Retinal pigment epithelial cell (primary cell): ENCODE results near the gene EMP2.

Experiments used
- DNase-seq: peaks from one replicate; pipeline ENCODE4 v3.0.0-alpha.2; 2010; ENCODE audit warnings: low read depth
- H3K4me3 ChIP-seq: 2 replicates; pipeline ENCODE4 v1.5.1; 2011; ENCODE audit warnings: mild to moderate bottlenecking, low read length, control low read depth, moderate library complexity
- CTCF ChIP-seq: conservative IDR thresholded peaks from 2 replicates; pipeline ENCODE4 v1.5.1; 2011; ENCODE audit warnings: low read depth, low read length, control low read depth, inconsistent platforms

The EMP2 gene

GRCh38 chr16:10608687-10609401 lies 28.4 kb upstream of the EMP2 start:
- no peak overlapping the region for H3K4me3 ChIP-seq
- no peak for DNase-seq
- no peak for TF ChIP-seq CTCF

- no peak for TF ChIP-seq CTCF
- DNase-seq, result no peak
Measured at GRCh38 chr16:10607157-10607556, 26.8 kb upstream of the EMP2 start.

DNA sequence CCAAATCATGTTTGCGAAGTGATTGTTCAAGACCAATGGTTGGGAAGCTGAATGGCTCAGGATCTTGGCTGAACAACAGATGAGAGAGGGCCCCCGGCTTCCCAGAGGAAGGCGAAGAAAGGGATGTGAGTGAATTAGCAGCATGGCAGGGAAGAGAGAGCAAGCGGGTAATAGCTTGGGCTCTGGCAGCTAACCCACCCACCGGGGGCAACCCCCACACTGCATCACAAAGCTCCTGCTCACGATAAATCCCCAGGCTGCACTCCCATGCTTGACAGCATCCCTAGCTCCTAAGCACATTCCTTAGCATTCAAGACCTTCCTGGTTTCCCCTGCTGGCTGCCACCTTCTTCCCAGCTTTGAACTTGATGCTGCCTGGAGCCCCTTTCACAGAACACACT lies 26.2 kb upstream of the EMP2 start:
- H3K4me3 ChIP-seq, result no peak overlapping the region
- no peak for TF ChIP-seq CTCF
- no peak for DNase-seq

More at GRCh38 chr16:10607157-10607556, 26.8 kb upstream of the EMP2 start:
- no peak overlapping the region for H3K4me3 ChIP-seq

GRCh38 chr16:10605636-10606035 lies 25.2 kb upstream of the EMP2 start:
- DNase-seq, result no peak
- no peak overlapping the region for H3K4me3 ChIP-seq
- no peak for TF ChIP-seq CTCF

- H3K4me3 ChIP-seq, result no peak overlapping the region
- DNase-seq, result no peak
- TF ChIP-seq CTCF, result no peak
Measured at GRCh38 chr16:10601444-10602408, 21.3 kb upstream of the EMP2 start.

DNA sequence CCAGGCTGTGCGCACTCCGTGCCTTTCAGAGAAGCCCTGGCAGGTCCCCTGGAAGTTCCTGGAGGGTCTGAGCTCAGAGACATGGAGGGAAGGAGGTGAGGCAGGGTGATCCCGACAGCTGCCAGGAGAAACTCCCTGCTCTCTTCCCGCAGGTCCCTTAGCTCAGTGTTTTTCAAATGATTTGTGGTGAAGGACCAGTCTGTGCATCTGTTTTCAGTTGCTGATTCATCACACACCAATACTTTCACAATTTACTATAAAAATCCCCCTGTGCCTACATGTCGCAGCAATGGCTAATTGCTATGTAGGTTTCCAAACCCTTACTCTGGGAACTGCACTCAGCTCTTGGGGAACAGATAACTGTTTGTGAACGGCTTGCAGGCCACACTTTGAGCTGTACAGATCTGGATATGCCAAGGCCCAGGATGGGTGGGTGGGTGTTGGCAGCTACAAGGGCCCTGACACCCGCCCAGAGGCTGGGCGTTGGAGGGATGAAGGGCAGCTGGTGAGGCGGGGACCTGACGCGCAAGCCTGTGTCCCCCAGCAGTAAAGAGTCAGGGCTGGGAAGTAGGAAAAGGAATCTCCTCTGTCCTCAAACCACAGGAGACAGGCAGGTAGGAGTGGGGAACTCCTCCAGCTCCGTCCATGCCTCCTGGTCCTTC lies 20.5 kb upstream of the EMP2 start:
- H3K4me3 ChIP-seq, result no peak overlapping the region
- DNase-seq, result no peak
- no peak for TF ChIP-seq CTCF
